ENCODE measurements around the gene CHKA.

The CHKA gene

GRCh38 chr11:68012843-68013610, 108.2 kb downstream of the CHKA start:
- no peak for DNase-seq

GRCh38 chr11:68012044-68012842, 108.9 kb downstream of the CHKA start:
- no peak for DNase-seq

GRCh38 chr11:68011051-68011943, 109.9 kb downstream of the CHKA start:
- DNase-seq: no peak

DNA sequence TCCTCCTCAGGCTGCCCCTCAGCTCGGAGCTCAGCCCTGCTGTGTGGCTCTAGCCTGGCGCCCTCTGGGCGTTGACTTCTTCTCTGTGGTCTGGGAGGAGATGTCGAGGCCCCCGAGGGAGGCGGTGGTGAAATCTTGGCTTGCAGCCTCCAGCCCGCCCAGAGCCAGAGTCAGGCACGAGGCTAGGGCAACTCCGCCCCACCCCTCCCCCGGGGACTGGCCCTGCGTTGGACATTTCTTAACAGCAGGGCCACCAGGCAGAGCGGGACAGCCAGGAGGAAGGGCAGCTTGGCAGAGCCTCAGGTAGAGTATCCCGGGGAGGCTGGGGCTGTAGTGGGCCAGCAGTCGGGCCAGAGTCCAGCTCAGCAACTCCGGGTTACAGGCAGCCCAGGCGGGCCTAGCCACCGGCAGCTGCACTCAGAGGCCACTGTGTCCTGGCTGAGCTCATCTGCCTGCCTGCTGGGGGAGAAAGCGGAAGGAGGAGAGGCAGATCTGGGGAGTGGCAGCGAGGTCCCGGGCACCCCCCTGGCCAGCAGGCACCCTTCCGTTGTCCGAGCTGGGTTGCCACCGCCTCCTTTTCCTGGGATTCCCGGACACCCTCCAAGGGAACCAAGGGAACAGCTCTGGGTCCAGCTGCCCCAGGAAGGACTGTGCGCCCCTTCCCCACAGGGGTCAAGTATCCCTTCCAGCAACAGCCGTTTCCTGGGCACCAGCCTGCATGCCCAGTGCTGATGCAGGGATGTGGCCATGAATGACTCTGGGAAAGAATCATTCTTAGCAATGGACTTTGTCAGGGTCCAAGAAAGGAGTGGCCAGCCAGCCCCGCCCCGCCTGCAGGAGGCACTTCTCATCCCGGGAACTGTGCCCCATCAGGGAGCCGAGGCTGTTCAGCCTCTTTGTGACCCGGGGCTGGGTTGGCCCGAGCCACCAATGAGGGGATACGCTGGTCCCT, 110.8 kb downstream of the CHKA start, which contains the start of gene ALDH3B1:
Gene ALDH3B1, plus strand, starts transcription at position 238 of the 952 bp plus-strand sequence. CDS start 4,971 bp downstream, outside the sequence.
- DNase-seq: peak; percentile 98

DNA sequence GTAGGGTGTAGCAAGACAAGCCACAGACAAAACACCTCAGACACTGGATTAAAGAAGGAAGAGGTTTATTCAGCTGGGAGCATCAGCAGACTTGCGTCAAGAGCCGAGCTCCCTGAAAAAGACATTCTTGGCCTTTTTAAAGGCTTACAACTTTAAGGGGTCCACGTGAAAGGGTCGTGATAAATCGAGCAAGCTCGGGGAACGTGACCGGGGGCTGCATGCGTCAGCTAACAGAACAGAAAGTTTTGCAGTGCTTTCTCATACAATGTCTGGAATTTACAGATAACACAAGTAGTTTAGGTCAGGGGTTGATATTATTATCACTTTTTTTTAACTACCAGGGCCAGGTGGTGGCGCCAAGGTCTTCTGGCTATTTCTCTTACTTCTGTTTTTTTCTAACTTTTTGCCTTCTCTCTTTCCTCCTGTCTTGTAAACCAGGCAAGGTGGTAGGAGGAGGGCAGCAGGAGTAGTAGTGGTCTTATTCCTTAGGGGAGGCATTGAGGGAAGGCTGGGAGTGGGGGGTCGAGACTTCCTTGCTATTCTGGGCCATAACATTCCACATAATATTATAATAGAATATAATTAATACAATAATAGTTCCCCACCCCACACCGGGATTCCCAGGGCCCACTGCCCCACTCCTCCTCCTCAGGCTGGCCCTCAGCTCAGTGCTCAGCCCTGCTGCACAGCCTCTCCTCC, 111.6 kb downstream of the CHKA start:
- peak; percentile 93 for DNase-seq

- DNase-seq: peak; percentile 93
These were observed 112.5 kb downstream of the CHKA start for GRCh38 chr11:68008381-68009337.

GRCh38 chr11:68007498-68008380, 113.4 kb downstream of the CHKA start:
- no peak for DNase-seq

GRCh38 chr11:68006606-68007166, 114.5 kb downstream of the CHKA start:
- DNase-seq: no peak

DNA sequence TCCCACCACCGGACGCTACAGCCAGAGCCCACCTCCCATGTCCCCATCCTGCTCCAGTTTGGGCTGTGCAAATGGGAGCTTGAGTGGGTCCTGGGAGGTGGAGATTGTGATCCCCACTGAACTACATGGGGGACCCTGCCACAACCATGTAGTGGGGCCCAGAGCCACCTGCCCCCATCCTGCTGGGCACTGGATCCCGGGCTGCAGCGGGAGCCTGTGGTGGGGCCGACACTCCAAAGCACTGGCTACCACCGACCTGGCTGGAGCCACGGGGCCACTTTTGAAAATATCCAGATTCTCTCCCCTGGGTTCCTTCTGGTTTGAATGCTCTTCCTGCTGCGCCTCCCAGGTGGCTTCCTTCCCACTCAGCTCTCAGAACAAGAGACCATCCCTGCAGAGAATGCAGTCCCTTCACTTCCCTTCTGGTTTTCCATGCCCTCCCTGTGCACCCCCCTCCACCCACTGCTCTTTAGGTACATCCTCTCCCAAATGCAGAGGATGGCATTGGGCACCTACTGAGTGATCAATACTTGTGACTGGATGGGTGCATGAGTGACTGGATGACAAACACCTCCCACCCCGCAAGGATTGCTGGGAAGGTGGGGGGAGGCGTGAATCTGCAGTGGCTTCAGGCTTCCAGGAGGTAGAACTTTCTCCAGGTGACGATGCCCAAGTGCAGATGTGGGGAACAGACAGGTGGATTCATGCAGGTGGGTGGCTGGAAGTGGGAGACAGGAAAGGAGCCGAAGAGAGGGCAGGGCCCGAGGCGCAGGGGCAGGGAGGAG, 116.4 kb downstream of the CHKA start:
- no peak for DNase-seq

- DNase-seq: peak; percentile 90
These were observed 117.2 kb downstream of the CHKA start, which contains the start of gene UNC93B1 for GRCh38 chr11:68003846-68004550. Gene UNC93B1 (minus strand): TSS chr11:68004097. CDS start chr11:68004043, 54 bp downstream.

DNA sequence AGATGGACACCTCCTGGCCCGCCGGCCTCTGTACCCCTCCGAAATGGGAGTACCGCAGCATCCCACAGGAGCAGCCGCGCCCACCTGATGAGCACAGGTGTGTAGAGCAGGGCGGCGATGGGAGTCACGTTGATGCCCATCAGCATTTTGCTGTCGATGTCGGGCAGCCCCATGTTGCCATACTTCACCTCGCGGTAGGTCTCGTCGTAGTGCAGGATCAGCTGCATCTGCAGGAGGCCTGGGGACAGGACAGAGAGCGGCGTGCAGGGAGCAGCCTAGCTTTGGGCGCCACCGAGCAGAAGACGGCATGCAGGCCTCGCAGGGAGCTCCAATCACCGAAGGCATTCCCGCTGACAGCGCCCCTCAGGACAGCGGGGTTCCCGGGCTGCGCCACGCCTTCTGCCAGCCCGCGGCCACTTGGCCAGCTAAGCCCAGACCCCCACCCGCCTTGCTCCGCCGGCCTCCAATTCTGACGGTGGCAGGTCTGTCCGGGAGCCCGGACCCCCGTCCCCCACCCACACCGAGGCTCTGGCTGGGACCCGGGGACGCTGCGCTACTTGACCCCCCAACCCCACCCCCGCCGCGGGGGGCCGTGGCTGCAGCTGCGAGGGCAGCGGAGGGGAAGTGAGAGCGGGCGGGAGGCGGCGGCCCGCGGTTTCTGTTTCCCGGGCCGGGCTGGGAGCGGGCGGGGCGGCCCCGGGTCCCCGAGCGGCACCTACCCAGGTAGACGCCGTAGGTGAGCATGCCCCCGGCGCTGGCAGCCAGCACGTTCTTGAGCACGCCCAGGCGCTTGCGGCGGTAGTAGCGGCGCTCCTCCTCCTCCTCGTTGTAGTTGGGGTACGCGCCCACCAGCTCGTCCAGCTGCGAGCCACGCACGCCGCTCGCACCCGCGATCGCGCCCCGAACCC, 118.0 kb downstream of the CHKA start:
- DNase-seq: no peak

Data from hematopoietic multipotent progenitor cell treated with erythropoietin and hydrocortisone succinate and interleukin-3 and kit ligand, for 8 days (in vitro differentiated cells).